Measurements from ENCODE around the gene C16orf78.

The C16orf78 gene

GRCh38 chr16:49373504-49373903, at the start of gene C16orf78:
TSS of gene C16orf78 (plus strand) at chr16:49373804. CDS start at chr16:49373940, 136 bp downstream.
- no peak for DNase-seq (ENCODE audit: low spot score)

GRCh38 chr16:49324703-49325102, 48.9 kb upstream of the C16orf78 start:
- no peak for DNase-seq (ENCODE audit: low spot score)

DNA sequence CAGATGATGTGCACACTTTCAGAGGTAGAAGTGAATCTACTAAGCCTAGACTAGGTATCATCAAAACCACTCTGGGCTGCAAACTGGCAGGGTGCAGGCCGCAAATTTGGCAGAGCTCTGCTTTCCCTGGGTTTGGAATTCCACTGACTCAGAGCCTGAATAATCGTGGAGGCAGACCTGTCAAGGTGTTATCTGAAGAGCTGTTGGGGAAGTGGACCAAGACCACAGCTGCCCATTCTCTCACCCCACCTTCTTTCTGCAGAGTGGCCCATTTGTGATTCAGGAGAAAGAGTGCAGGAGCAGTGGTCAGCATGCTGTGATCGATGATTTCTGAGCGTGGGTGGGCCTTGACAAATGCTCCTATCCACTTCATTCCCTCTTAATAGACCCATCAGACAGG, 46.1 kb upstream of the C16orf78 start:
- no peak for DNase-seq (ENCODE audit: low spot score)

GRCh38 chr16:49328325-49328724, 45.3 kb upstream of the C16orf78 start:
- DNase-seq (ENCODE audit: low spot score) = no peak

GRCh38 chr16:49330562-49331201, 42.9 kb upstream of the C16orf78 start:
- no peak for DNase-seq (ENCODE audit: low spot score)

DNA sequence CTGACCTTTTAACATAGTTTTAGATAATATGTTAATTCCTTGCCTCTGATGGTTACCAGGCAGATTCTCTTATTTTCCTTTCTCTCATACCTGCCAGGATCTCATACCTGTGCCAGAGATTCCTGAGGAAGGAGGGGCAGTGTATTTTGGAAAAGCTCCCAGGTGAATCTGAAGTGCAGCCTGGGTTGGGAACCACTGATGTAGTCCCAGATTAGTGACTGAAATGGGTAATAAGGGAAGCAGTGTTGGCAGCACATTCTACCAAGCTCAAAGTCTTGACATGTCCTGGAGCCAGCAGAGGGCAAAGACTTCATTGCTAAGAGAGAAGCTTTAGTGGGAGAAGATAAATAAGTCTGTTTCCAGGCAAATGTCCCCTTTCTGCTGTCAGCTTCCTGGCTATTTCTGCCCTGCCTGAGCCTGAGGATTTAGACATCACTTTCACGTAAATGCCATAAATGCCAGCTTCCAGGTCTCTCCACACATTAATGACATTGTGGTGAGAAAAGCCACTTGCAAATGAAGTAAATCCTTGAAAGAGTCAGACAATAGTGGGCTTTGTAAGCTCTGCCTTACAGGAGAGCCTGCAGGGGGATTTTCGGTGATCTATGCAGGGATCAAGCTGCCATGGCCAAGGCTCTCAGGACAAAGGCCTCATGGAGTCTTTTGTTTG, 40.9 kb upstream of the C16orf78 start:
- DNase-seq (ENCODE audit: low spot score) = no peak

GRCh38 chr16:49333259-49333597, 40.4 kb upstream of the C16orf78 start:
- DNase-seq (ENCODE audit: low spot score) = no peak

- DNase-seq (ENCODE audit: low spot score) = no peak
Measured at GRCh38 chr16:49335828-49336227, 37.8 kb upstream of the C16orf78 start.

DNA sequence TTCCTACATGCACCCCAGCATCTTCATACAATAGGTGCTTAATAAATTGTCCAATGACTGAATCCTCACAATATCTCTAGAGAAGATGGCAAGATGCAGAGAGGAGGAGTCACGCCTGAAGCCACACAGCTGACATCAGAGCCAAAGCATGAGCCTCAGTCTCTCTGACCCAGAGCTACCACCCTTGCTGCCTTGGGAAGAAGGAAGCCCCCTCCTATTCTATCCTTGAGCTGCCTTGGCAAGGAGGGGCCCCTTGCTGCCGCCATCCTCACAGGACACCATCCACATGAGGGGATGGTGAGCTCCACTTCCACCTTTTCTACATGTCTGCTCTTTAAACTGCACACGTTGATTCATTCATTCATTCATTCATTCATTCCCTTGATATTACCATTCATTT, 37.0 kb upstream of the C16orf78 start:
- DNase-seq (ENCODE audit: low spot score) = no peak

DNA sequence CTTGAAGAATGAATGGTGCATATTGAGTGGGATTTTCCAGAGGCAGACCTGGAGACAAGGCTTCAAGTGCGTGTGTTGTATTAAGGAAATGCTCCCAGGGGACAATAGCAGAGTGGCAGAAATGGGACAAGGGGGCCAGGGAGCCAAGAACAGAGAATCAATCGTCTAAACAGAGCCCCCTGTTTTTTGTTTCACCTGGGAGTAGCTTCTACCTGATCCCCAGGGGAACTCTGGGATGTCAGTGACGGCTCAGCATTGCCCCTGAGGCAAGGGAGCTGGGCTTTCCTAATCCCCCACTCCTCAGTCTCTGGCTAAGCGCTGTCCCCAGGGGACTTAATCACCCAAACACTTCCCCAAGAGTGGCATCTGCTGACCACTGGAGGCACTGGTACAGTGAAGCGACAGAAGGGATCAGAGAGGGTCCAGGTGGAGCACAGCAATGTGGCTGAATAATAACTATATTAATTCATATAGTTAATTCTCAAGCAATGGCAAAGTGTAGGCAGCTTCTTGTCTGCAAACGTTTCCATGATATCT, 35.7 kb upstream of the C16orf78 start:
- DNase-seq (ENCODE audit: low spot score) = no peak

GRCh38 chr16:49338611-49339265, 34.9 kb upstream of the C16orf78 start:
- no peak for DNase-seq (ENCODE audit: low spot score)

DNA sequence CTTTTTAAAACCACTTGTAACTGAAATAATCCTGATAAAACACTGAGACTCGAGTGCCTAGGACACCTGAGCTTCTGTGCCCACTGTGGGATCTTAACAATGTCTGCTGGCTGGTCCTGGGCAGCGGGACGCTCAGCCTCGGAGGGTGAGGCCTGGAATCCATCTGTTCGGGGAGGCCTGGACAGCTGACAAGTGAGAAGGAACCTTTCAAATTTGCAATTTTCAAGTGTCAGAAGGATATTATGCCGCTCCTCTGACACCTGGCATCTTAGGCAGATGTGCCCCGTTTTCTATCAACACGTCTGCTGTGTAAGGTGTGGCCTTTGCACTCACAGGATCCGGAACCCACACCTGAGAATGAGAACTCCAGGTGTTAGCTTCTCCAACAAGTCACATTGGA, 33.1 kb upstream of the C16orf78 start:
- DNase-seq (ENCODE audit: low spot score) = no peak

- no peak for DNase-seq (ENCODE audit: low spot score)
Measured at GRCh38 chr16:49341706-49342105, 31.9 kb upstream of the C16orf78 start.

- DNase-seq (ENCODE audit: low spot score) = no peak
Measured at GRCh38 chr16:49342336-49343265, 31.0 kb upstream of the C16orf78 start.

GRCh38 chr16:49343291-49343690, 30.3 kb upstream of the C16orf78 start:
- no peak for DNase-seq (ENCODE audit: low spot score)

- DNase-seq (ENCODE audit: low spot score) = no peak
Measured at GRCh38 chr16:49344401-49344800, 29.2 kb upstream of the C16orf78 start.

DNA sequence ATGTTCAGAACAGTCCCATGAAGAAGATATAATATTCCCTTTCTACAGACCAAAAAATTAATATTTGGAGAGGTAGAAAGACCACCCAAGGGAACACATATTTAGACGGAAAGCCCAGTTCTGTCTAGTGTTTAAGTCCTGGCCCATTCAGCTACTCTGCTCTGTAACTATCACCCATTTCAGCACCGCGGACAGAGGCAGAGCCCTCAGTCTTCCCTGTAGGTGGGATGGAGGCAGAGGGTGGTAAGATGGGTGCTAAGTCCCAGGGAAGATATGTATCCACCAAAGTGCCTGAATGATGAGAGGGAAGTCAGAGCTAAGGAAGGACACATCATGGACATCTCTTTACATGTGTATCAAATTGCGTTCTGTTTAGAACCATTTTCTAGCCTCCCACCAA, 27.8 kb upstream of the C16orf78 start:
- peak; percentile 77 for DNase-seq (ENCODE audit: low spot score)

- DNase-seq (ENCODE audit: low spot score) = no peak
Measured at GRCh38 chr16:49346459-49346858, 27.1 kb upstream of the C16orf78 start.

DNA sequence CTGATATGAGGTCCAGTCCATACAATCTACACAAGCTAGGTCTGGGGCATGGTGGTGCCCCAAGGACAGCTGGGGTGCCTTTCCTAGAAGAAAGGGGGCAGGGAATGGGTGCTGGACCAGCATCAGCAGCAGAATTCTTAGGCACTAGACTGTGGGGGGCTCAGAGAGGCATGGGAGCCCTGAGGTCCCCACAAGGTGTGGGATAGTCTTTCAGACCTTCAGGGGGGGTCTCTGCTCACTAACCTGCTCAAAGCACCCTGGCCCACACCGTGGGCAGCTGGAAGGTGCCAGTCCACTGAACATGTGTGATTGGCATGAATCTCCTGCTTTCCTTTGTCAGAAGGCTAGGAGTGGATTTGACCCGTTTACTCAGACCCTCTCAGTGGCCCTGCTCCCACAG, 26.1 kb upstream of the C16orf78 start:
- DNase-seq (ENCODE audit: low spot score) = no peak

- peak; percentile 37 for DNase-seq (ENCODE audit: low spot score)
Measured at GRCh38 chr16:49348408-49349176, 25.0 kb upstream of the C16orf78 start.

GRCh38 chr16:49349446-49350168, 24.0 kb upstream of the C16orf78 start:
- no peak for DNase-seq (ENCODE audit: low spot score)

Measured in iPS-NIHi11 (cell line).